Measurements from ENCODE around the gene CIRBP.

DNA sequence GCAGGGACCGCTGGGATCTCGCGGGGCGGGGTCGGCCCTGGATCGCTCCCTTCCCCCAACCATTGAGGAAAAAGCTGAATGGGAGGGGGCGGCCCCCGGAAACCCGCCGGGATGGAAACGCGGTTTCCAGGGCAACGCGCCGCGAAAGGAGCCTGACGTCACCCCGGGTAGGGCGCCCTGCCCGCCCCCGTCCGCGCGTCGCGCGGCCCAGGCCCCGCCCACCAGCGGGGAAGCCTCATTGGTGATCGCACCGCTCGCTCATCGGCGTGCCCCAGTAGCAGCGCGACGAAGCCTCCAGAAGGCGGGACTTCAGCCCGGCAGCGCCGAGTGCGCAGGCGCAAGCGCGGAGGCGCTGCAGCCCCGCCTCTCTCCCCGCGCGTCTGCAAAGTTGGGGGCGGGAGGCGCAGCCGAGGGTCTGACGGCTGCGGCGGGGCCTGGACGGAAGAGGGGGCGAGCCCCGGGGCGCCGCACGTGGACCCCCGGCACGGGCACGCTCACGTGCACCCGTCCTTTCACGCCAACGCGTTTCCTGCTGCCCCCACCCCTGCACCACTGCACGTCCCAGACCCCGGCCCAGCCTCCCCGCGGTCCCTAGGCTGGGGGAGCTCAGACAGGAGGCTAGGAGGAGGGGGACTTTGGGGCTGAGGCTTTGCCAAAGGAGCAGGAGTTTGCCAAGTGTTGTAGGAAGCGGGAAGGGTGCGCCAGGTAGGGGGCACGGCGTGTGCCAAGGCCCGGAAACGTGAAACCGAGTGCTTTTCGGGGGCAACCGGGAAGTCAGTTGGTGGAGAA is 8.2 kb upstream of the CIRBP start:
- TF ChIP-seq, protein P1, sequence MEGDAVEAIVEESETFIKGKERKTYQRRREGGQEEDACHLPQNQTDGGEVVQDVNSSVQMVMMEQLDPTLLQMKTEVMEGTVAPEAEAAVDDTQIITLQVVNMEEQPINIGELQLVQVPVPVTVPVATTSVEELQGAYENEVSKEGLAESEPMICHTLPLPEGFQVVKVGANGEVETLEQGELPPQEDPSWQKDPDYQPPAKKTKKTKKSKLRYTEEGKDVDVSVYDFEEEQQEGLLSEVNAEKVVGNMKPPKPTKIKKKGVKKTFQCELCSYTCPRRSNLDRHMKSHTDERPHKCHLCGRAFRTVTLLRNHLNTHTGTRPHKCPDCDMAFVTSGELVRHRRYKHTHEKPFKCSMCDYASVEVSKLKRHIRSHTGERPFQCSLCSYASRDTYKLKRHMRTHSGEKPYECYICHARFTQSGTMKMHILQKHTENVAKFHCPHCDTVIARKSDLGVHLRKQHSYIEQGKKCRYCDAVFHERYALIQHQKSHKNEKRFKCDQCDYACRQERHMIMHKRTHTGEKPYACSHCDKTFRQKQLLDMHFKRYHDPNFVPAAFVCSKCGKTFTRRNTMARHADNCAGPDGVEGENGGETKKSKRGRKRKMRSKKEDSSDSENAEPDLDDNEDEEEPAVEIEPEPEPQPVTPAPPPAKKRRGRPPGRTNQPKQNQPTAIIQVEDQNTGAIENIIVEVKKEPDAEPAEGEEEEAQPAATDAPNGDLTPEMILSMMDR (IDR thresholded peaks at IDR 0.05; ENCODE audit: insufficient read depth, low read depth, low read length): no peak
- TF ChIP-seq EZH2 (IDR thresholded peaks at IDR 0.05; ENCODE audit: insufficient read depth, low read length): no peak

Measured in astrocyte (in vitro differentiated cells and primary cell).